ENCODE results near the gene SLC2A11.

SLC2A11 gene

GRCh38 chr22:23857606-23858483 is at the start of gene SLC2A11:
Gene SLC2A11 (plus strand): TSS chr22:23857875. CDS start chr22:23858000, 125 bp downstream.
- peak; percentile 82 for DNase-seq

- DNase-seq, result no peak
Measured at GRCh38 chr22:23812378-23812777, 45.3 kb upstream of the SLC2A11 start.

- DNase-seq, result no peak
Measured at GRCh38 chr22:23815541-23816155, 42.0 kb upstream of the SLC2A11 start.

GRCh38 chr22:23816156-23816976 is 41.3 kb upstream of the SLC2A11 start:
- no peak for DNase-seq

GRCh38 chr22:23817146-23817545 is 40.5 kb upstream of the SLC2A11 start:
- no peak for DNase-seq

GRCh38 chr22:23818541-23818940 is 39.1 kb upstream of the SLC2A11 start:
- no peak for DNase-seq

GRCh38 chr22:23820748-23821211 is 36.9 kb upstream of the SLC2A11 start:
- no peak for DNase-seq

GRCh38 chr22:23822101-23822671 is 35.5 kb upstream of the SLC2A11 start:
- no peak for DNase-seq

GRCh38 chr22:23823331-23823791 is 34.3 kb upstream of the SLC2A11 start:
- no peak for DNase-seq

GRCh38 chr22:23824476-23825245 is 33.0 kb upstream of the SLC2A11 start:
- DNase-seq, result no peak

- DNase-seq, result no peak
Measured at GRCh38 chr22:23825246-23825905, 32.3 kb upstream of the SLC2A11 start.

- DNase-seq, result no peak
Measured at GRCh38 chr22:23826510-23827350, 30.9 kb upstream of the SLC2A11 start.

GRCh38 chr22:23827351-23827995 is 30.2 kb upstream of the SLC2A11 start:
- no peak for DNase-seq

GRCh38 chr22:23828800-23829680 is 28.6 kb upstream of the SLC2A11 start:
- no peak for DNase-seq

GRCh38 chr22:23829845-23830372 is 27.8 kb upstream of the SLC2A11 start:
- no peak for DNase-seq

- DNase-seq, result no peak
Measured at GRCh38 chr22:23831261-23831660, 26.4 kb upstream of the SLC2A11 start.

- DNase-seq, result no peak
Measured at GRCh38 chr22:23831781-23832180, 25.9 kb upstream of the SLC2A11 start.

GRCh38 chr22:23832226-23833016 is 25.3 kb upstream of the SLC2A11 start:
- DNase-seq, result no peak

Data from activated T-cell treated with anti-CD3 and anti-CD28 coated beads for 4 hours (primary cell).